Keratinocyte (primary cell): ENCODE data around the gene ANKRD1. TPM values are rescaled to one million over a fixed set of nuclear protein-coding genes. Genes with fewer than 3 reads are reported as not detected.

ENCODE experiments used
- DNase-seq: peaks from one replicate; pipeline ENCODE4 v3.0.0-alpha.2; 2011; ENCODE audit warnings: low read depth, missing footprints, low spot score
- FAIRE-seq: peaks from 2 replicates; lab custom pipeline; 2011; peaks lifted over from hg19 to GRCh38; lab: Jason Lieb, UNC
- H2AFZ ChIP-seq: 2 replicates; pipeline ENCODE4 v1.6.0; 2012; ENCODE audit warnings: low read length, control low read depth, inconsistent platforms; ENCODE audit not compliant: control insufficient read depth
- H3K27ac ChIP-seq: 2 replicates; pipeline ENCODE4 v1.5.1; 2011; ENCODE audit warnings: low read length; ENCODE audit not compliant: control insufficient read depth, insufficient read depth
- H3K27me3 ChIP-seq: 3 replicates; pipeline ENCODE4 v1.6.0; 2011; ENCODE audit warnings: low read length; ENCODE audit not compliant: control insufficient read depth, insufficient read depth; ENCODE audit errors: extremely low read depth
- H3K36me3 ChIP-seq, 2 experiments: 2 replicates in 1 of 2; 3 replicates in 1 of 2; pipeline ENCODE4 v1.5.1; 2011; ENCODE audit warnings: low read length in 2 of 2, mild to moderate bottlenecking in 1 of 2; ENCODE audit not compliant: control insufficient read depth in 2 of 2, insufficient read depth in 2 of 2; ENCODE audit errors: extremely low read depth in 1 of 2
- H3K4me1 ChIP-seq: 3 replicates; pipeline ENCODE4 v1.5.1; 2011; ENCODE audit warnings: low read length; ENCODE audit not compliant: control insufficient read depth, insufficient read depth; ENCODE audit errors: extremely low read depth
- H3K4me2 ChIP-seq: 3 replicates; pipeline ENCODE4 v1.6.0; 2011; ENCODE audit warnings: low read depth, low read length; ENCODE audit not compliant: control insufficient read depth, insufficient read depth; ENCODE audit errors: extremely low read depth
- H3K4me3 ChIP-seq, 3 experiments: fragments of 200-600 bp in 1 of 3; sonication (generic) in 1 of 3; 2 replicates in 2 of 3; 3 replicates in 1 of 3; pipeline ENCODE4 v1.5.1; 2011 to 2016; ENCODE audit warnings: low read length in 3 of 3, mild to moderate bottlenecking in 3 of 3, control low read depth in 2 of 3, inconsistent platforms in 1 of 3, low read depth in 1 of 3, mixed read lengths in 1 of 3, mixed run types in 1 of 3, moderate library complexity in 1 of 3; ENCODE audit not compliant: control insufficient read depth in 2 of 3, insufficient read depth in 2 of 3; ENCODE audit errors: extremely low read depth in 1 of 3
- H3K79me2 ChIP-seq: 2 replicates; pipeline ENCODE4 v1.6.0; 2012; ENCODE audit warnings: low read length; ENCODE audit not compliant: control insufficient read depth, insufficient read depth
- H3K9ac ChIP-seq: 3 replicates; pipeline ENCODE4 v1.6.0; 2011; ENCODE audit warnings: low read length; ENCODE audit not compliant: control insufficient read depth, insufficient read depth; ENCODE audit errors: extremely low read depth
- H3K9me1 ChIP-seq: 3 replicates; pipeline ENCODE4 v1.6.0; 2011; ENCODE audit warnings: low read length; ENCODE audit not compliant: control insufficient read depth, insufficient read depth; ENCODE audit errors: extremely low read depth
- H3K9me3 ChIP-seq: 2 replicates; pipeline ENCODE4 v1.5.1; 2012; ENCODE audit warnings: low read depth, low read length; ENCODE audit not compliant: control insufficient read depth
- H4K20me1 ChIP-seq: 3 replicates; pipeline ENCODE4 v1.6.0; 2011; ENCODE audit warnings: low read length; ENCODE audit not compliant: control insufficient read depth, insufficient read depth; ENCODE audit errors: extremely low read depth
- CTCF ChIP-seq, 3 experiments: IDR thresholded peaks in 1 of 3; conservative IDR thresholded peaks in 1 of 3; optimal IDR thresholded peaks in 1 of 3; 2 replicates in 2 of 3; 3 replicates in 1 of 3; pipeline versions ENCODE3 to v1.5.1; 2011; ENCODE audit warnings: low read length in 3 of 3, mild to moderate bottlenecking in 3 of 3, moderate library complexity in 2 of 3, control low read depth in 1 of 3, inconsistent platforms in 1 of 3; ENCODE audit not compliant: insufficient read depth in 2 of 3; ENCODE audit errors: extremely low read depth in 1 of 3
- EZH2 ChIP-seq: IDR thresholded peaks from one replicate; pipeline ENCODE4 v1.6.1; 2012; ENCODE audit warnings: inconsistent platforms, mild to moderate bottlenecking, low read length, moderate library complexity
- dilution Hi-C: fragments of 300-500 bp; cut with MboI; formaldehyde crosslinking; loops from one replicate; pipeline ENCODE4 v1.7.0; 2020; ENCODE audit warnings: low sequenced_read_pairs; ENCODE audit not compliant: extremely low pct_ligation_motif_present
- polyA plus RNA-seq, 5 experiments: library from polyadenylated mRNA; depleted of rRNA in 3 of 5; stranded (reverse) in 3 of 5; stranded (forward) in 1 of 5; unstranded in 1 of 5; fragments of >200 nt; gene quantifications; 1 replicate in 1 of 5; 2 replicates in 3 of 5; 3 replicates in 1 of 5; pipeline versions ENCODE4 v1.2.1 to v1.2.3, GENCODE V29; 2011 to 2012; ENCODE audit warnings: missing spikeins in 2 of 5, low read depth in 1 of 5, low replicate concordance in 1 of 5

Gene ANKRD1
- polyA plus RNA-seq, 1 donor (not counting 4 experiments of a cell fraction or from before 2014, with no cell fraction given): 0.07 TPM

DNA sequence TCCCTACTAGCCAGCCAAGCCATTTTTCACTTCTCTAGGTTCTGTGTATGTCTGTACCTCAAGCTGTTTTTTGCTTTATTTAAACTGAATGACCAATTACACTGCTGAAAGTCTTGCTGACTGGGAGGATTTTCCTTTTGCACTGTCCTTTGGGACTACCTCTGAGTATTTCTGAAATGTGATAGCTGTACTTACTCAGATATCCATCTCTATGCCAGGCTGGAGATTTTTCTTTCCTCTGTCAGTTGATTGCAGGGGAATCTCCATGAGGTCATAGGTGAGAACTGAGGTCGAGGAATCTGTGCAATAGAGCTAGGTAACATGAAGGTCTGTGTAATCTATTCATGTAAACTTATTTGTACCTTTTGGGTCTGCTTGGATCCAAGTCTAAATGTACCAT, 38.9 kb upstream of the ANKRD1 start:
- no peaks in the 10 kb centered on the region for H3K9me1 ChIP-seq
- no peaks in the 10 kb centered on the region for H3K79me2 ChIP-seq
- no peak for TF ChIP-seq EZH2
- TF ChIP-seq CTCF (optimal IDR thresholded peaks at IDR 0.05 in 1 of 3, IDR thresholded peaks at IDR 0.05 in 1 of 3, conservative IDR thresholded peaks at IDR 0.05 in 1 of 3; ENCODE audit: extremely low read depth in 1 of 3, insufficient read depth in 2 of 3, low read length in 3 of 3): no peak
- H3K4me1 ChIP-seq: peaks cover 6% of the 10 kb centered on the region
- FAIRE-seq (no peak), DNase-seq (no peak)
- dilution Hi-C loops: no loop called here
- no peak overlapping the region for H3K4me3 ChIP-seq
- no peaks in the 10 kb centered on the region for H3K36me3 ChIP-seq
- H3K27me3 ChIP-seq: no peaks in the 10 kb centered on the region
- no peak overlapping the region for H3K9ac ChIP-seq
- no peaks in the 10 kb centered on the region for H4K20me1 ChIP-seq
- H3K9me3 ChIP-seq: no peaks in the 10 kb centered on the region
- no peak overlapping the region for H3K4me2 ChIP-seq
- no peak overlapping the region for H2AFZ ChIP-seq
- no peak overlapping the region for H3K27ac ChIP-seq

GRCh38 chr10:90958781-90959180, 37.9 kb upstream of the ANKRD1 start:
- Histone ChIP-seq H4K20me1 (no peaks in the 10 kb centered on the region), H3K9me3 (no peaks in the 10 kb centered on the region), H3K4me1 (peaks cover 6% of the 10 kb centered on the region), H3K27me3 (no peaks in the 10 kb centered on the region), H3K4me3 (no peak overlapping the region), H2AFZ (no peak overlapping the region), H3K27ac (no peak overlapping the region), H3K9me1 (no peaks in the 10 kb centered on the region), H3K36me3 (no peaks in the 10 kb centered on the region), H3K79me2 (no peaks in the 10 kb centered on the region), H3K9ac (no peak overlapping the region), H3K4me2 (no peak overlapping the region)
- DNase-seq: no peak
- no peak for FAIRE-seq
- no peak for TF ChIP-seq CTCF (optimal IDR thresholded peaks at IDR 0.05 in 1 of 3, IDR thresholded peaks at IDR 0.05 in 1 of 3, conservative IDR thresholded peaks at IDR 0.05 in 1 of 3; ENCODE audit: extremely low read depth in 1 of 3, insufficient read depth in 2 of 3, low read length in 3 of 3)
- dilution Hi-C loops: no loop called here
